Gastrocnemius medialis (tissue), 4 donors: Measurements from ENCODE around the gene ZNF366.

Experiments
- POLR2A ChIP-seq, 2 donors: fragments of 450-650 bp; IDR thresholded peaks; one replicate each; pipeline ENCODE4 v1.6.1; 2017; ENCODE audit warnings: antibody characterized with exemption in 2 of 2, mild to moderate bottlenecking in 2 of 2, moderate library complexity in 2 of 2
- TF ChIP-seq, protein P1 (sequence below), 5 experiments: fragments of 450-650 bp in 3 of 5; fragments of 200-600 bp in 2 of 5; sonication (generic) in 2 of 5; IDR thresholded peaks in 4 of 5; conservative IDR thresholded peaks in 1 of 5; 1 replicate in 4 of 5; 2 replicates in 1 of 5; pipeline ENCODE4 v1.5.1; 2016 to 2019; ENCODE audit warnings: antibody characterized with exemption in 5 of 5, mild to moderate bottlenecking in 3 of 5, moderate library complexity in 3 of 5

DNA sequence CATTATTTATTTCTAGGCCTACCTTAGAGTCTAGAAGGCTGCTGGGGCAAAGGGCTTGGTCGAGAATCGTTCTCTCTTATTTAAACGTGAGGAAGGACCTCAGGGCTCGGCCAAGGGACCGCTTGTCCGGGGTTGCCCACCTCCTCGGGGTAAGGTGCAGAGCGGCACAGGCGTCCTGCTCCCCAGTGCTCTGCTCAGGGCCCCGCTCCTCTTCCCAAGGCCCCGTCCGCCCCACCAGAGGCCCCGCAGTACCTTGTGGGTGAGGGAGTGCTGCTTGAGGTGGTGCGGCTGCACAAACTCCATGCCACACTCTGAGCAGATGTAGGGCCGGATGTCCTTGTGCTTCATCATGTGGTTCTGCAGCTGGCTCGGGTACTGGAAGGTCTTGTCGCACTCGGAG, 47.3 kb downstream of the ZNF366 start:
- no peak for TF ChIP-seq POLR2A (IDR thresholded peaks at IDR 0.05)
- TF ChIP-seq, protein P1, sequence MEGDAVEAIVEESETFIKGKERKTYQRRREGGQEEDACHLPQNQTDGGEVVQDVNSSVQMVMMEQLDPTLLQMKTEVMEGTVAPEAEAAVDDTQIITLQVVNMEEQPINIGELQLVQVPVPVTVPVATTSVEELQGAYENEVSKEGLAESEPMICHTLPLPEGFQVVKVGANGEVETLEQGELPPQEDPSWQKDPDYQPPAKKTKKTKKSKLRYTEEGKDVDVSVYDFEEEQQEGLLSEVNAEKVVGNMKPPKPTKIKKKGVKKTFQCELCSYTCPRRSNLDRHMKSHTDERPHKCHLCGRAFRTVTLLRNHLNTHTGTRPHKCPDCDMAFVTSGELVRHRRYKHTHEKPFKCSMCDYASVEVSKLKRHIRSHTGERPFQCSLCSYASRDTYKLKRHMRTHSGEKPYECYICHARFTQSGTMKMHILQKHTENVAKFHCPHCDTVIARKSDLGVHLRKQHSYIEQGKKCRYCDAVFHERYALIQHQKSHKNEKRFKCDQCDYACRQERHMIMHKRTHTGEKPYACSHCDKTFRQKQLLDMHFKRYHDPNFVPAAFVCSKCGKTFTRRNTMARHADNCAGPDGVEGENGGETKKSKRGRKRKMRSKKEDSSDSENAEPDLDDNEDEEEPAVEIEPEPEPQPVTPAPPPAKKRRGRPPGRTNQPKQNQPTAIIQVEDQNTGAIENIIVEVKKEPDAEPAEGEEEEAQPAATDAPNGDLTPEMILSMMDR (IDR thresholded peaks at IDR 0.05 in 4 of 5, conservative IDR thresholded peaks at IDR 0.05 in 1 of 5) = no peak
